Osteocyte (in vitro differentiated cells): ENCODE measurements around the gene DOCK3. TPM values are rescaled to one million over a fixed set of nuclear protein-coding genes. Genes with fewer than 3 reads are reported as not detected.
A peak's percentile ranks its signal among the peaks of the same experiment; 100 is the strongest.

Source experiments
- DNase-seq: peaks from one replicate; pipeline ENCODE4 v3.0.0; 2021; ENCODE audit warnings: mixed read lengths; ENCODE audit not compliant: unreplicated experiment; ENCODE audit errors: extremely low spot score
- H3K27ac Mint-ChIP-seq: one replicate; pipeline ENCODE4 v1.8.0; 2021; ENCODE audit warnings: mild to moderate bottlenecking, mixed read lengths; ENCODE audit not compliant: unreplicated experiment
- H3K27me3 Mint-ChIP-seq: one replicate; pipeline ENCODE4 v1.8.0; 2021; ENCODE audit warnings: mixed read lengths; ENCODE audit not compliant: unreplicated experiment
- H3K36me3 Mint-ChIP-seq: one replicate; pipeline ENCODE4 v1.8.0; 2021; ENCODE audit warnings: mixed read lengths; ENCODE audit not compliant: unreplicated experiment
- H3K4me1 Mint-ChIP-seq: one replicate; pipeline ENCODE4 v1.8.0; 2021; ENCODE audit warnings: mixed read lengths; ENCODE audit not compliant: unreplicated experiment
- H3K4me3 Mint-ChIP-seq: one replicate; pipeline ENCODE4 v1.8.0; 2021; ENCODE audit warnings: mild to moderate bottlenecking, moderate library complexity, mixed read lengths; ENCODE audit not compliant: unreplicated experiment
- H3K9me3 Mint-ChIP-seq: one replicate; pipeline ENCODE4 v1.8.0; 2021; ENCODE audit warnings: mixed read lengths; ENCODE audit not compliant: unreplicated experiment
- CTCF ChIP-seq: fragments of 200-600 bp; sonication (generic); IDR thresholded peaks from 2 replicates; pipeline ENCODE4 v1.5.0; 2021; ENCODE audit warnings: antibody characterized with exemption, mild to moderate bottlenecking, moderate library complexity
- total RNA-seq: library from RNA; stranded (reverse); gene quantifications from 2 replicates; pipeline ENCODE4 v1.2.1, GENCODE V29; 2021

Gene DOCK3
- total RNA-seq, 1 donor from 2014 or later, result 0.24 TPM

- Mint-ChIP-seq H3K9me3 (no peaks in the 10 kb centered on the region), H3K27ac (peak overlapping the region; percentile 55), H3K27me3 (no peaks in the 10 kb centered on the region), H3K4me1 (peaks cover 29% of the 10 kb centered on the region), H3K4me3 (no peak overlapping the region), H3K36me3 (peaks cover 32% of the 10 kb centered on the region)
- DNase-seq, result no peak
- no peak for TF ChIP-seq CTCF
Observed at GRCh38 chr3:51396401-51396800, 721.7 kb downstream of the DOCK3 start.

GRCh38 chr3:51397392-51397791, 722.7 kb downstream of the DOCK3 start:
- H3K4me3 Mint-ChIP-seq, result no peak overlapping the region
- H3K27ac Mint-ChIP-seq, result peak overlapping the region; percentile 9
- H3K27me3 Mint-ChIP-seq, result no peaks in the 10 kb centered on the region
- no peak for TF ChIP-seq CTCF
- H3K36me3 Mint-ChIP-seq, result peaks cover 34% of the 10 kb centered on the region
- DNase-seq, result no peak
- H3K4me1 Mint-ChIP-seq, result peaks cover 27% of the 10 kb centered on the region
- no peaks in the 10 kb centered on the region for H3K9me3 Mint-ChIP-seq

- no peaks in the 10 kb centered on the region for H3K9me3 Mint-ChIP-seq
- no peak for TF ChIP-seq CTCF
- peaks cover 19% of the 10 kb centered on the region for H3K4me1 Mint-ChIP-seq
- DNase-seq, result no peak
- peak overlapping the region; percentile 11 for H3K27ac Mint-ChIP-seq
- no peak overlapping the region for H3K4me3 Mint-ChIP-seq
- H3K27me3 Mint-ChIP-seq, result no peaks in the 10 kb centered on the region
- peaks cover 31% of the 10 kb centered on the region for H3K36me3 Mint-ChIP-seq
Observed at GRCh38 chr3:51398595-51399310, 724.0 kb downstream of the DOCK3 start.

GRCh38 chr3:51400166-51400565, 725.4 kb downstream of the DOCK3 start:
- no peak for DNase-seq
- H3K9me3 Mint-ChIP-seq, result no peaks in the 10 kb centered on the region
- no peak overlapping the region for H3K27ac Mint-ChIP-seq
- peaks cover 23% of the 10 kb centered on the region for H3K36me3 Mint-ChIP-seq
- no peak overlapping the region for H3K4me3 Mint-ChIP-seq
- TF ChIP-seq CTCF, result no peak
- H3K4me1 Mint-ChIP-seq, result peaks cover 8% of the 10 kb centered on the region
- no peaks in the 10 kb centered on the region for H3K27me3 Mint-ChIP-seq

GRCh38 chr3:51401735-51402134, 727.0 kb downstream of the DOCK3 start:
- no peak overlapping the region for H3K4me3 Mint-ChIP-seq
- peaks cover 17% of the 10 kb centered on the region for H3K36me3 Mint-ChIP-seq
- DNase-seq, result no peak
- no peak overlapping the region for H3K27ac Mint-ChIP-seq
- TF ChIP-seq CTCF, result no peak
- no peaks in the 10 kb centered on the region for H3K9me3 Mint-ChIP-seq
- H3K4me1 Mint-ChIP-seq, result no peaks in the 10 kb centered on the region
- H3K27me3 Mint-ChIP-seq, result no peaks in the 10 kb centered on the region
